ENCODE data around the gene KRT39.
"Not testable (repeated sequence)": the region's sequence is repeated elsewhere in the genome, so short reads cannot be mapped to it uniquely, and the experiment has no call there.

The KRT39 gene

DNA sequence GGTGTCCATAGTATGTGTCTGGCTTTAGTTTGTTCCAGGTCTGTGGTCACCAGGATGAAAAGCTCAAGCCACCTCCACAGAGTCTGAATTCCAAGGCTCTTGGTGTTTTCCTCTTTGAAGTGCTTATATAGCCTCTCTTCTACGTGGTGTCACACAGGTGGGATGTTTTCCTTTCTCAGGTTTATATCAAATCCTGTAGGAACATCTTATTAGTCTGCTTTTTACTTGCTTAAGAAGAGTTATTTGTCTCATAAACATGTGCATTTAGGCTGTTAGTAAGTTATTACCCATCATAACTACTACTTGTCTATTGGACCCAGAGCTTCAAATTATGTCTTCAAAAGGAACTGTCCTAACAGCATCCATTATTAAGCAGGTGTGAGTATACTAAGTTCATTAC is at the start of gene KRT39:
KRT39 (minus strand) TSS at position 101 of the 400 bp plus-strand sequence; CDS start at position 9, 92 bp downstream.
- no peak for DNase-seq (ENCODE audit: low read depth in 2 of 2, low spot score in 1 of 2)

- DNase-seq (ENCODE audit: low read depth in 2 of 2, low spot score in 1 of 2), result no peak
Observed at GRCh38 chr17:41015454-41015853, 48.7 kb upstream of the KRT39 start.

DNA sequence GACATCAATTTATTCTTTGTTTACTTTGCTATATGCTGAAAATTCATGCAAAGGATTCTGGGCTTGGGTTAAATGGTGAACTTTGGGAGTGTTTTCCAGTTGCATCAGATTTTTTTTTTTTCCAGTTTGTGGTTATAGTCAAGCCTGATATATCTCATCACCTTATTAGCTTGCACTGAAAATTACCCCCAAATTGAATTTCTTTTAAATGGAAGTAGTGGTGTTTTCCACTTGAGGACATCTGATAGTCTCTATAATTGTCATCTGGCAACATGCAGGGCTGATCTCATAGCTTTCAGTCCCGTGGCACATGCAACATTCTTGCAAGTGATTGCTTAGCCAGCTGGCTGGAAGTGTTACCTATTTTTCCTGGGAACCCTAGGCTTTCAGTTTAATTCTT is 46.9 kb upstream of the KRT39 start:
- DNase-seq (ENCODE audit: low read depth in 2 of 2, low spot score in 1 of 2), result no peak

DNA sequence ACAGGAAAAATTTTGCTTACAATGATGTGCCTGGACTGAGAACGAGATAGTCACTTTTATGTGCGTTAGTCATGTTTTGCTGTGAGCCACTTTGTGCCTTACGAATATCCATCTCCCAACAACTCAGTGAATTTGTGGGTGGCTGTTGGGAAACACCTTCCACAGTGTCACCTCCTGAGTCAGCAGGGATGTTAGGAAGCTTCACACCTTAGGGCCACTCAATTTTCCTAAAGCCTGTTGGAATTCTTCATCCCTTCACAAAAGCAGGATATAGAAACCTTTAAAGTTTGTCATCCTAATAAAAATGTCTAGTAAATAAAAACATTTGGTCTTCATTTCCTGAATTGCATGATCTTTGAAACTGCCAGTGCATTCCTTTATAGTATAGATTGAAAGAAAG is 46.4 kb upstream of the KRT39 start:
- DNase-seq (ENCODE audit: low read depth in 2 of 2, low spot score in 1 of 2), result no peak

- no peak for DNase-seq (ENCODE audit: low read depth in 2 of 2, low spot score in 1 of 2)
Observed at GRCh38 chr17:41012326-41013120, 45.8 kb upstream of the KRT39 start.

GRCh38 chr17:41010441-41010840 is 43.7 kb upstream of the KRT39 start:
- DNase-seq (ENCODE audit: low read depth in 2 of 2, low spot score in 1 of 2), result no peak

- DNase-seq (ENCODE audit: low read depth in 2 of 2, low spot score in 1 of 2), result no peak
Observed at GRCh38 chr17:41009936-41010335, 43.2 kb upstream of the KRT39 start.

- DNase-seq (ENCODE audit: low read depth in 2 of 2, low spot score in 1 of 2), result no peak
Observed at GRCh38 chr17:41009301-41009760, 42.6 kb upstream of the KRT39 start.

DNA sequence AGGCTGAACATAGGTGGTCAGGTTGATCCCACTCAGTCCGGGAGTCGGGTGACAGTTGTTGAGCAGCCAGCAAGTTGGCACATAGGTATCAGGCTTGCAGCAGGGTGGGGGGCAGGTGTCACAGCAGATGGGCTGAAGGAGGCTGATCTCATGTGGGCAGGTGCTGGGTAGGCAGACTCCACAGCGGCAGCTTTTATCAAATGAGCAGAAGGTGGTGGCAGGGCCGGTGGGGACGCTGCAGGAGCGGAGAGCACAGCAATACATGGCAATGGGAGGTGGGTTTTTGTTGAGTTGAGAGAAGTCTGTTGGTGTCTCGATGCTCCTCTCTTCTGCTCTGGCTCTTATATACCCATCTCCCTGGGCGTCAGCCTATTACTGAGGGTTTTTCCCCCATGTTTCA is 42.1 kb upstream of the KRT39 start, which contains the start of gene KRTAP3-1:
KRTAP3-1 (minus strand) TSS at position 318 of the 400 bp plus-strand sequence; CDS start at position 264, 54 bp downstream.
- no peak for DNase-seq (ENCODE audit: low read depth in 2 of 2, low spot score in 1 of 2)

DNA sequence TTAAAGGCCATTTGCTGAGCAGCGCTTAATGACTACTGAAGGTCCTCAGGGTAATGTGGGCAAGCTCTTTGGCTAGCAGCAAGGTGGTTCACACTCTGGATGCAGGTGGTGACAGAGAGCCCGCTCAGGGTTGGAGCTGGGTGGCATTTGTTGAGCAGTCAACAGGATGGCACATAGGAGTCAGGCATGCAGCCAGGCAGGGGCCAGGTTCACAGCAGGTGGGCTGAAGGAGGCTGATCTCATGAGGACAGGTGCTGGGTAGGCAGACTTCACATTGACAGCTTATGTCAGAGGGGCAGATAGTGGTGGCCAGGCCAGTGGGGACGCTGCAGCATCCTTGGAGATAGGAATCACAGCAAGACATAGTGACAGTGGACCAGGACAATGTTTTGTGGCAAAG is 37.6 kb upstream of the KRT39 start:
- no peak for DNase-seq (ENCODE audit: low read depth in 2 of 2, low spot score in 1 of 2)

DNA sequence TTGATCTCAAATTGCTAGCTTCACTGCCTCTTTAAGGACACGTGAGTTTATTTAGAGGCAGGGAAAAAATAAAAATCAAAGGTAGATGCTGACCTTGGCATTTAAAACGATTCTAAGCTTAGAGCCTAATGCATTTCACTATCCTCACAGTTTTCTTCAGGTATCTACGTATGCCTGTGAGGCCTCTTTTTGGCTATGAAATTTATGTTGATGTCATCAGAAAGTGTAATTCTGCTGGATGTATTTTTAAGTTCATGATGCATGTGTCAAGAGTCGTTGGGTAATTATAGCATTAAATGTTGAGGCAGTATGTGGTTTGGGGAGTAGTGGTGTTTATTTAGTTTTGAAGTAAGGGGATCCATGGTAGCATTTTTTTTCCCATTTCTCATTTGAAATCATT is 37.2 kb upstream of the KRT39 start:
- DNase-seq (ENCODE audit: low read depth in 2 of 2, low spot score in 1 of 2), result no peak

- DNase-seq (ENCODE audit: low read depth in 2 of 2, low spot score in 1 of 2), result no peak
Observed at GRCh38 chr17:41002814-41003213, 36.1 kb upstream of the KRT39 start.

DNA sequence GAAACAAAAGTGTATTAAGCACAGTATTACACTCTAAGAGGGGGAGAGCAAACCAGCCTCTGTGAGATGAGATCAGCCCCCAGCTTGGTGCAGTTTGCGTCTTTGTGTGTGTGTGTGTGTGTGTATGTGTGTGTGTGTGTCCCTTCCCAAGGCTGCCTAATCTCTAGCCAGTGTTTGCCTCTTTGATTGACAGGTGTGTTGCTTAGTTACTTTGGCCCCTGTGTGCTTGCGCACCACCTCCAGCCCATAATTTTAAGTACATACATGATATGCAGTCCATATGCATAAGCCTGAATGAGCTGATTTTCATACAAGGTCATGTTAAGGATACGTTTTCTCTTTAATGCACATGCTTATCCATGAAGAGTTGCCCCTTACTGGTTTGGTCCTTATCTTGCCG is 35.0 kb upstream of the KRT39 start:
- DNase-seq (ENCODE audit: low read depth in 2 of 2, low spot score in 1 of 2), result no peak

- DNase-seq (ENCODE audit: low read depth in 2 of 2, low spot score in 1 of 2), result not testable (repeated sequence)
Observed at GRCh38 chr17:40999563-40999962, 32.8 kb upstream of the KRT39 start, which contains the start of gene KRTAP3-2. Gene KRTAP3-2 (minus strand): TSS chr17:40999906. CDS start chr17:40999853, 53 bp downstream.

DNA sequence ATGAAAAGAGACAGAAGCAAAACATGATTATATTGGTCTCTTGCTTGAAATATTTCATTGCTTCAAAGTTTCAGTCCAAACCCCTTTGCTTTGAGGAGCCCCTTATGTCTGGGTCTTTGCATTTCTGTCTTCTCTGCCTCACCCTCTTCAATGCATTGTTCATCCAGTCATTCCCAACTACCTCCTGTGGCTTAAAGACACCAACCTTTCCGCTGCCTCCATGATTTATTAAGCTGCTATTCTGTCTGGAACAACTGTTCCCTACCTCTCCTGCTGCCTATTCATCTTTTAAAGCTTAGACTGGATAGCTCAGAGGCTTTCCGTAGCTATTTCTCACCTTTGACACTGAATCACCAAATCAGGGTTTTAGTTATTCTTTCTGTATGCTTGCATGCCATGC is 30.6 kb upstream of the KRT39 start:
- no peak for DNase-seq (ENCODE audit: low read depth in 2 of 2, low spot score in 1 of 2)

DNA sequence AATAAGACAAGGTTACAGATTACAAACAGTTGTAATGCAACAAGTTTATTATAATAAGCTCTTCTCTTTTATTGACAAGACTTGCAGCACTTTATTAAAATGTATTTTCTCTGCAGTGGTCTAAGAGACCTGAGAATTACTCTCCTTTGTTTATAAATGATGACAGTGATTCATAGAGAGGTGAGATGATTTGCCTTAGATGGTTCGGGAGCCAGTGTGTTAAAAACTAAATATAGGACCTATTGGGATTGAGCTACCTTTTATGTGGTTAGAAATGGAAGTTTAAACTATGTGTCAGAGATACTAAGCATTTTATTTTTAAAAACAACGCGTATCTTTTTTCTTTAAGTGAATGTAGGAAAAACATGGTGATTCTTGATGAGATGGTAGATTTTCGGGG is 30.1 kb upstream of the KRT39 start:
- no peak for DNase-seq (ENCODE audit: low read depth in 2 of 2, low spot score in 1 of 2)

GRCh38 chr17:40995116-40995515 is 28.4 kb upstream of the KRT39 start:
- no peak for DNase-seq (ENCODE audit: low read depth in 2 of 2, low spot score in 1 of 2)

DNA sequence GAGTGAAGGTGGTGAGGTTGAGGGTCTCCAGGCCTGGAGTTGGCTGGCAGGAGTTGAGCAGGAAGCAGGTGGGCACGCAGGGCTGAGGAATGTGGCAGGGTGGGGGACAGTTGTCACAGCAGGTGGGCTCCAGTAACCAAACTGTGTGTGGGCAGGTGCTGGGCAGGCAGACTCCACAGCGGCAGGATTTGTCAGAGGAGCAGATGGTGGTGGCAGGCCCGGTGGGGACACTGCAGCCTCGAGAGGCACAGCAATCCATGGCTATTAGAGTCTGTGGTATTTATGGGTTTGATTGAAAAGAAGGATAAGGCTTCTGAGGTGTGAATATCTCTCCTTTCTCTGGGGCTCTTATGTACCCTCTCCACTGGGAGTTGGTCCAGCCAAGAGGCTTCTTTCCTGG is 27.1 kb upstream of the KRT39 start, which contains the start of gene KRTAP3-3:
KRTAP3-3 (minus strand) TSS at position 326 of the 400 bp plus-strand sequence; CDS start at position 259, 67 bp downstream.
- DNase-seq (ENCODE audit: low read depth in 2 of 2, low spot score in 1 of 2), result no peak

- DNase-seq (ENCODE audit: low read depth in 2 of 2, low spot score in 1 of 2), result no peak
Observed at GRCh38 chr17:40993084-40993483, 26.3 kb upstream of the KRT39 start.

GRCh38 chr17:40992666-40993065 is 25.9 kb upstream of the KRT39 start:
- DNase-seq (ENCODE audit: low read depth in 2 of 2, low spot score in 1 of 2), result no peak

DNA sequence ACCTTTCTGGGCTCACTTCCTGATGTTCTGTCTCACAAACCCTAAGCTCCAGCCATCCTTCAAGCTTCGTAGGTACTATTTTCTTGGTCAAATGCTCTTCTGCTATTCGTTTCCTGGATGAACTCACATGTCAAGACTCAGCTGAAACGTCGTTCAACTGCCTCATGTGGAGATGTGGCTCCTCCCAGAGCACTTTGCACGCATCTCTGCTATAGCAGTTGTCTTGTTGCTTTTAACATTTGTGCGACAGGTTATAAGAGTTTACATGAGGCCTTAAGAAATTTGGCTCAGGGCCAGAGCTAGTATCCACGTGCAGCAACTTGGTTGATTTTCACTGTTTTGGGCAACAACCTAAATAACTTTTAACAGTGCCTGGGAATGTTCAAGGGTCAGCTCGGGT is 20.2 kb upstream of the KRT39 start:
- DNase-seq (ENCODE audit: low read depth in 2 of 2, low spot score in 1 of 2), result no peak

DNA sequence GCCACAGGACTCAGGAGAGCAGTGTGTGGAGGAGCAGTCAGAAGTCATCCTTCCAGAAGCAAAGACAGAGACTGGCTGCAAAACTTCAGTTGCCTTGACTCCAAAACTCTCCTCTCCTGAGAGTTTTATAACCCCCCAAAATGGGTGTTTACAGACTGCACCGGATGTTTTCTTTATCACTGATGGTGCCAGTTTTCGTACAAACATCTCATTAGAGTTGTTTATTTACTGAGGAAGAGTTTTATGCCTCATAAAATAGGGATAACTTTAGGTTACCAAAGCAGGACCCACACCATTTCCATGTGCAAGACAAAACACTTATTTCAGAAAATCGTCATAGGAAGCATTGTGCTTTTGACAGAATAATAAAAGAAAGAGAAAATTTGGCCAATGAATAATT is 17.5 kb upstream of the KRT39 start, which contains the start of gene KRT40:
KRT40 (minus strand) TSS at position 101 of the 400 bp plus-strand sequence; CDS start at position 48, 53 bp downstream.
- no peak for DNase-seq (ENCODE audit: low read depth in 2 of 2, low spot score in 1 of 2)

- DNase-seq (ENCODE audit: low read depth in 2 of 2, low spot score in 1 of 2), result no peak
Observed at GRCh38 chr17:40981115-40981514, 14.4 kb upstream of the KRT39 start.

Measured in stimulated activated CD8-positive, alpha-beta memory T cell treated with anti-CD3 and anti-CD28 coated beads, Interleukin-4, amount 100 ng/mL, for 4 hours (primary cell).